HepG2 (cell line): ENCODE measurements around the gene CMAS. TPM values are rescaled to one million over a fixed set of nuclear protein-coding genes. Genes with fewer than 3 reads are reported as not detected.

Source experiments
- CAMTA2 ChIP-seq: sonication (generic); formaldehyde crosslinking; IDR thresholded peaks from 2 replicates; pipeline ENCODE4 v1.4.0; 2020; ENCODE audit warnings: mild to moderate bottlenecking, missing genetic modification reagents, borderline replicate concordance
- KLF11 ChIP-seq: IDR thresholded peaks from 2 replicates; pipeline ENCODE4 v1.6.1; 2016; ENCODE audit warnings: missing compliant biosample characterization
- MIER3 ChIP-seq: IDR thresholded peaks from 2 replicates; pipeline ENCODE4 v1.6.1; 2016; ENCODE audit warnings: missing compliant biosample characterization, borderline replicate concordance
- NFYC ChIP-seq: IDR thresholded peaks from 2 replicates; pipeline ENCODE4 v1.6.1; 2016; ENCODE audit warnings: missing genetic modification reagents, missing compliant biosample characterization
- SP4 ChIP-seq: sonication (generic); formaldehyde crosslinking; IDR thresholded peaks from 2 replicates; pipeline ENCODE4 v1.8.1; 2023; ENCODE audit warnings: mild to moderate bottlenecking, missing genetic modification reagents
- SSRP1 ChIP-seq: IDR thresholded peaks from 2 replicates; pipeline ENCODE4 v1.6.1; 2016; ENCODE audit warnings: control low read depth
- TRIM24 ChIP-seq: sonication (generic); formaldehyde crosslinking; IDR thresholded peaks from 2 replicates; pipeline ENCODE4 v1.8.0; 2022; ENCODE audit warnings: mild to moderate bottlenecking, missing genetic modification reagents
- ZBTB7B ChIP-seq: sonication (generic); formaldehyde crosslinking; IDR thresholded peaks from 2 replicates; pipeline ENCODE4 v1.4.0; 2020; ENCODE audit warnings: missing genetic modification reagents
- ZNF180 ChIP-seq: sonication (generic); formaldehyde crosslinking; IDR thresholded peaks from 2 replicates; pipeline ENCODE4 v1.4.0; 2020; ENCODE audit warnings: low read depth, missing genetic modification reagents, borderline replicate concordance
- ZNF253 ChIP-seq: sonication (generic); formaldehyde crosslinking; IDR thresholded peaks from 2 replicates; pipeline ENCODE4 v1.8.0; 2022; ENCODE audit warnings: mild to moderate bottlenecking, missing genetic modification reagents, borderline replicate concordance
- ZNF331 ChIP-seq: sonication (generic); formaldehyde crosslinking; IDR thresholded peaks from 2 replicates; pipeline ENCODE4 v1.4.0; 2020; ENCODE audit warnings: missing genetic modification reagents
- ZNF546 ChIP-seq: sonication (generic); formaldehyde crosslinking; conservative IDR thresholded peaks from 2 replicates; pipeline ENCODE4 v1.8.1; 2023; ENCODE audit warnings: mild to moderate bottlenecking, missing genetic modification reagents
- ZNF552 ChIP-seq: sonication (generic); formaldehyde crosslinking; IDR thresholded peaks from 2 replicates; pipeline ENCODE4 v1.9.0; 2022; ENCODE audit warnings: missing genetic modification reagents, mild to moderate bottlenecking, borderline replicate concordance
- ZNF556 ChIP-seq: sonication (generic); formaldehyde crosslinking; IDR thresholded peaks from 2 replicates; pipeline ENCODE4 v1.4.0; 2020; ENCODE audit warnings: mild to moderate bottlenecking, missing genetic modification reagents, borderline replicate concordance
- ZNF570 ChIP-seq: sonication (generic); formaldehyde crosslinking; IDR thresholded peaks from 2 replicates; pipeline ENCODE4 v1.4.0; 2020; ENCODE audit warnings: mild to moderate bottlenecking, missing genetic modification reagents, borderline replicate concordance
- polyA plus RNA-seq, 8 experiments: library from polyadenylated mRNA; depleted of rRNA in 3 of 8; stranded (reverse) in 7 of 8; unstranded in 1 of 8; fragments of >200 nt; fragmentation: Illumina TruSeq in 4 of 8; extraction: Trizol in 4 of 8; gene quantifications; 2 replicates each; pipeline versions ENCODE4 v1.2.1 to v1.2.3, GENCODE V29; 2011 to 2016; ENCODE audit warnings: low read depth in 4 of 8, missing spikeins in 1 of 8, mixed read lengths in 1 of 8; ENCODE audit not compliant: insufficient read depth in 1 of 8
- total RNA-seq, 5 experiments: library from RNA; depleted of rRNA; stranded (reverse); fragments of >200 nt; fragmentation: Illumina TruSeq; extraction: Trizol; gene quantifications; 2 replicates each; pipeline ENCODE4 v1.2.3, GENCODE V29; 2016; ENCODE audit warnings: low read depth in 1 of 5
- TF ChIP-seq, protein P1 (sequence below): sonication (generic); formaldehyde crosslinking; IDR thresholded peaks from 2 replicates; pipeline ENCODE4 v1.5.0; 2020; ENCODE audit warnings: mild to moderate bottlenecking, missing genetic modification reagents
- TF ChIP-seq, protein P2 (sequence below): sonication (generic); formaldehyde crosslinking; IDR thresholded peaks from 2 replicates; pipeline ENCODE4 v1.5.1; 2020; ENCODE audit warnings: mild to moderate bottlenecking, missing genetic modification reagents, moderate library complexity
- TF ChIP-seq, protein P3 (sequence below): sonication (generic); formaldehyde crosslinking; IDR thresholded peaks from 2 replicates; pipeline ENCODE4 v1.4.0; 2020; ENCODE audit warnings: missing genetic modification reagents
- TF ChIP-seq, protein P4 (sequence below): sonication (generic); formaldehyde crosslinking; IDR thresholded peaks from 2 replicates; pipeline ENCODE4 v1.9.0; 2021; ENCODE audit warnings: missing genetic modification reagents, mild to moderate bottlenecking, borderline replicate concordance

CMAS gene
- total and polyA plus RNA-seq, 2 of the 13 experiments (the other 11 are each of a cell fraction or from before 2014, with no cell fraction given): 14.0 to 21.3 TPM

DNA sequence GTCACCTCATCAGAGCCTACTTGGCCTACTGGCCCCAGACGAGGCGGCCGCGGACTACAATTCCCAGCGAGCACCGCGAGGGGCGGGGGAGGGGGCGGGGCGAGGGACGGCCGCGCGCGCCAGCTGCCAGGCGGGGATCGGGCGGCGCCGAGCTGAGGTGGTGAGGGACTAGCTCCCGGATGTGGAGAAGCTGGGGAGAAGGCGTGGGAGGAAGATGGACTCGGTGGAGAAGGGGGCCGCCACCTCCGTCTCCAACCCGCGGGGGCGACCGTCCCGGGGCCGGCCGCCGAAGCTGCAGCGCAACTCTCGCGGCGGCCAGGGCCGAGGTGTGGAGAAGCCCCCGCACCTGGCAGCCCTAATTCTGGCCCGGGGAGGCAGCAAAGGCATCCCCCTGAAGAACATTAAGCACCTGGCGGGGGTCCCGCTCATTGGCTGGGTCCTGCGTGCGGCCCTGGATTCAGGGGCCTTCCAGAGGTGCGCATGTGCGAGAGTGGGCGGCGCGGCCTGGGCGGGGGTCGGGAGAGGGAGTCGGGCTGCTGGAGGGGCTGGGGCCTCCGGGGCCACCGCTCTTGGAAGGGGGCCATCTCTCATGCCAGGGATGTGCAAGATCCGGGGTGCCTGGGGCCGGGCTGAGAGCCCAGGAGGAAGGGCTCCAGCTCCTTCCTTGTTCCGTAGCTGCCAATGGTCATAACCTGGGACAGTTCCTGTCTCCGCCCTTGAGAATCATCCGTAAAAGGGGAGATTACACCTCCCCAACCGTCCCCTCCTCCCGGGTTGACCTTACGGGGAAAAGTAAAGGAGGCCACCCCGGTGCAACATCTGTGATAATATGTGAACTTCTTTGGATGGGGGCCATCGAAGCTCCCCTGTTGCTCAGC lies at the start of gene CMAS (continued):
- TF ChIP-seq, protein P1, sequence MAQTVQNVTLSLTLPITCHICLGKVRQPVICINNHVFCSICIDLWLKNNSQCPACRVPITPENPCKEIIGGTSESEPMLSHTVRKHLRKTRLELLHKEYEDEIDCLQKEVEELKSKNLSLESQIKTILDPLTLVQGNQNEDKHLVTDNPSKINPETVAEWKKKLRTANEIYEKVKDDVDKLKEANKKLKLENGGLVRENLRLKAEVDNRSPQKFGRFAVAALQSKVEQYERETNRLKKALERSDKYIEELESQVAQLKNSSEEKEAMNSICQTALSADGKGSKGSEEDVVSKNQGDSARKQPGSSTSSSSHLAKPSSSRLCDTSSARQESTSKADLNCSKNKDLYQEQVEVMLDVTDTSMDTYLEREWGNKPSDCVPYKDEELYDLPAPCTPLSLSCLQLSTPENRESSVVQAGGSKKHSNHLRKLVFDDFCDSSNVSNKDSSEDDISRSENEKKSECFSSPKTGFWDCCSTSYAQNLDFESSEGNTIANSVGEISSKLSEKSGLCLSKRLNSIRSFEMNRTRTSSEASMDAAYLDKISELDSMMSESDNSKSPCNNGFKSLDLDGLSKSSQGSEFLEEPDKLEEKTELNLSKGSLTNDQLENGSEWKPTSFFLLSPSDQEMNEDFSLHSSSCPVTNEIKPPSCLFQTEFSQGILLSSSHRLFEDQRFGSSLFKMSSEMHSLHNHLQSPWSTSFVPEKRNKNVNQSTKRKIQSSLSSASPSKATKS (CRISPR knock-in tag): no peak
- TF ChIP-seq SSRP1 (CRISPR knock-in tag) (no peak), SP4 (CRISPR knock-in tag) (0 out of 2 replicates have a peak, but pooled peaks have one; percentile 49), TRIM24 (CRISPR knock-in tag) (no peak), ZNF180 (no peak), ZNF546 (no peak), ZNF552 (CRISPR knock-in tag) (no peak), ZBTB7B (CRISPR knock-in tag) (0 out of 2 replicates have a peak, but pooled peaks have one; percentile 29), MIER3 (no peak), NFYC (no peak), CAMTA2 (CRISPR knock-in tag) (no peak), KLF11 (CRISPR knock-in tag) (no peak), ZNF570 (no peak), ZNF556 (no peak), ZNF331 (CRISPR knock-in tag) (no peak; the same call in 1 of the 2 replicates), ZNF253 (no peak)
- TF ChIP-seq, protein P2, sequence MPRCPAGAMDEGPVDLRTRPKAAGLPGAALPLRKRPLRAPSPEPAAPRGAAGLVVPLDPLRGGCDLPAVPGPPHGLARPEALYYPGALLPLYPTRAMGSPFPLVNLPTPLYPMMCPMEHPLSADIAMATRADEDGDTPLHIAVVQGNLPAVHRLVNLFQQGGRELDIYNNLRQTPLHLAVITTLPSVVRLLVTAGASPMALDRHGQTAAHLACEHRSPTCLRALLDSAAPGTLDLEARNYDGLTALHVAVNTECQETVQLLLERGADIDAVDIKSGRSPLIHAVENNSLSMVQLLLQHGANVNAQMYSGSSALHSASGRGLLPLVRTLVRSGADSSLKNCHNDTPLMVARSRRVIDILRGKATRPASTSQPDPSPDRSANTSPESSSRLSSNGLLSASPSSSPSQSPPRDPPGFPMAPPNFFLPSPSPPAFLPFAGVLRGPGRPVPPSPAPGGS: no peak
- TF ChIP-seq, protein P3, sequence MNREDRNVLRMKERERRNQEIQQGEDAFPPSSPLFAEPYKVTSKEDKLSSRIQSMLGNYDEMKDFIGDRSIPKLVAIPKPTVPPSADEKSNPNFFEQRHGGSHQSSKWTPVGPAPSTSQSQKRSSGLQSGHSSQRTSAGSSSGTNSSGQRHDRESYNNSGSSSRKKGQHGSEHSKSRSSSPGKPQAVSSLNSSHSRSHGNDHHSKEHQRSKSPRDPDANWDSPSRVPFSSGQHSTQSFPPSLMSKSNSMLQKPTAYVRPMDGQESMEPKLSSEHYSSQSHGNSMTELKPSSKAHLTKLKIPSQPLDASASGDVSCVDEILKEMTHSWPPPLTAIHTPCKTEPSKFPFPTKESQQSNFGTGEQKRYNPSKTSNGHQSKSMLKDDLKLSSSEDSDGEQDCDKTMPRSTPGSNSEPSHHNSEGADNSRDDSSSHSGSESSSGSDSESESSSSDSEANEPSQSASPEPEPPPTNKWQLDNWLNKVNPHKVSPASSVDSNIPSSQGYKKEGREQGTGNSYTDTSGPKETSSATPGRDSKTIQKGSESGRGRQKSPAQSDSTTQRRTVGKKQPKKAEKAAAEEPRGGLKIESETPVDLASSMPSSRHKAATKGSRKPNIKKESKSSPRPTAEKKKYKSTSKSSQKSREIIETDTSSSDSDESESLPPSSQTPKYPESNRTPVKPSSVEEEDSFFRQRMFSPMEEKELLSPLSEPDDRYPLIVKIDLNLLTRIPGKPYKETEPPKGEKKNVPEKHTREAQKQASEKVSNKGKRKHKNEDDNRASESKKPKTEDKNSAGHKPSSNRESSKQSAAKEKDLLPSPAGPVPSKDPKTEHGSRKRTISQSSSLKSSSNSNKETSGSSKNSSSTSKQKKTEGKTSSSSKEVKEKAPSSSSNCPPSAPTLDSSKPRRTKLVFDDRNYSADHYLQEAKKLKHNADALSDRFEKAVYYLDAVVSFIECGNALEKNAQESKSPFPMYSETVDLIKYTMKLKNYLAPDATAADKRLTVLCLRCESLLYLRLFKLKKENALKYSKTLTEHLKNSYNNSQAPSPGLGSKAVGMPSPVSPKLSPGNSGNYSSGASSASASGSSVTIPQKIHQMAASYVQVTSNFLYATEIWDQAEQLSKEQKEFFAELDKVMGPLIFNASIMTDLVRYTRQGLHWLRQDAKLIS (CRISPR knock-in tag): no peak
- TF ChIP-seq, protein P4, sequence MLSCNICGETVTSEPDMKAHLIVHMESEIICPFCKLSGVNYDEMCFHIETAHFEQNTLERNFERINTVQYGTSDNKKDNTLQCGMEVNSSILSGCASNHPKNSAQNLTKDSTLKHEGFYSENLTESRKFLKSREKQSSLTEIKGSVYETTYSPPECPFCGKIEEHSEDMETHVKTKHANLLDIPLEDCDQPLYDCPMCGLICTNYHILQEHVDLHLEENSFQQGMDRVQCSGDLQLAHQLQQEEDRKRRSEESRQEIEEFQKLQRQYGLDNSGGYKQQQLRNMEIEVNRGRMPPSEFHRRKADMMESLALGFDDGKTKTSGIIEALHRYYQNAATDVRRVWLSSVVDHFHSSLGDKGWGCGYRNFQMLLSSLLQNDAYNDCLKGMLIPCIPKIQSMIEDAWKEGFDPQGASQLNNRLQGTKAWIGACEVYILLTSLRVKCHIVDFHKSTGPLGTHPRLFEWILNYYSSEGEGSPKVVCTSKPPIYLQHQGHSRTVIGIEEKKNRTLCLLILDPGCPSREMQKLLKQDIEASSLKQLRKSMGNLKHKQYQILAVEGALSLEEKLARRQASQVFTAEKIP (CRISPR knock-in tag): no peak
